ENCODE results near the gene CIB1.
"Not testable (repeated sequence)": the region's sequence is repeated elsewhere in the genome, so short reads cannot be mapped to it uniquely, and the experiment has no call there.

Gene CIB1

GRCh38 chr15:90266061-90266431 is 32.3 kb upstream of the CIB1 start:
- DNase-seq (ENCODE audit: extremely low read depth, low read depth): no peak
- TF ChIP-seq CTCF (IDR thresholded peaks at IDR 0.05; ENCODE audit: low read depth, low read length): no peak

DNA sequence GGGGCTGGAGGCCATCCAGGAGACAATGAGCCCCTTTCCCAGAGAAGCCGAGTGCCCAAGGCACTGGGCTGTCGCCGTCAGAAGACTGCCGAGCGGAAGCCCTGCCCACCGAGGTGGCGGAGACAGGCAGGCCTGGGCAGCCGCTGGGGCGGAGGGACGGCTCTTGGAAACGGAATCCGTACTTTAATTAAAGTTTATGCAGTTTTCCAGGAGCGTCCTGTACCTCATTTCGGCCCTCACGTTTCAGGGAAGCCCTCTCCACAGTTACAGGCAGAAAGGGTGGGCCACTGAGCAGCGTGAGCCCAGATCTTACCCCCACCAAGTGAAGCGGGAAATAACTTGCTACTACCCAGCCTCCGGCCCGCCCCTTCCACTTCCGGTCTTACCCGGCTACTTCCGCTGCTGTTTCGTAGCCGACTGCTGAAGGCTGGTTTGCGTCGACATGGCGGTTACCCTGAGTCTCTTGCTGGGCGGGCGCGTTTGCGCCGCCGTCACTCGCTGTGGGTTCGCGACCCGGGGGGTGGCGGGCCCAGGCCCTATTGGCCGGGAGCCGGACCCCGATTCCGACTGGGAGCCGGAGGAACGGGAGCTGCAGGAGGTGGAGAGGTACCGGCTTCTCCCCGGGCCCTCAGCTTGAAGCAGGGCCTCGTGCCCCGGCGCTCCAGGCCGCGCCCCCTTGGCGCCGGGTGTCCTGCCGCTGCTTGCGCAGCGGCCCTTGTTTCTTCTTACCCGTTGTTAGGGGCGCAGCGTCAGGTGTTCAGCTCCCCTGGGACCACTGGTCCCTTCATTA is 31.7 kb upstream of the CIB1 start, which contains the start of gene NGRN:
Gene NGRN, plus strand, starts transcription at position 402 of the 790 bp plus-strand sequence. Its CDS starts 41 bp downstream, at position 443.
- TF ChIP-seq CTCF (IDR thresholded peaks at IDR 0.05; ENCODE audit: low read depth, low read length): no peak
- peak; percentile 55 for DNase-seq (ENCODE audit: extremely low read depth, low read depth)

- DNase-seq (ENCODE audit: extremely low read depth, low read depth): no peak
- no peak for TF ChIP-seq CTCF (IDR thresholded peaks at IDR 0.05; ENCODE audit: low read depth, low read length)
Observed at GRCh38 chr15:90264671-90265070, 30.9 kb upstream of the CIB1 start.

DNA sequence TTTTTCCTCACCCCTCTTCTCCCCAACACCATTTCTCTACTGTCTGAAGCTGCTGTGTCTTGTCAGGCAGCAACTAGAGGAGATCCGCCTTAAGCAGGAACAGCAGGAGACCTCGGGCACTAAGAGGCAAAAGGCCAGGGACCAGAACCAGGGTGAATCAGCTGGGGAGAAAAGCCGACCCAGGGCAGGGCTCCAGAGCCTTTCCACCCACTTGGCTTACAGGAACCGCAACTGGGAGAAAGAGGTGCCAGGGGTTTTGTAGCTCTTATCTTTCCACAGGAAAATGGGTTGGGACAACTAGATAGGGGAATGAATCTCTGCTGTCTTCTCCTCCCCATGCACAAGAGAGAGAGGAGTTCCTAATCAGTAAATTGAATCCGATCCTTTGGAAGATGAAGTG is 28.7 kb upstream of the CIB1 start:
- TF ChIP-seq CTCF (IDR thresholded peaks at IDR 0.05; ENCODE audit: low read depth, low read length): no peak

DNA sequence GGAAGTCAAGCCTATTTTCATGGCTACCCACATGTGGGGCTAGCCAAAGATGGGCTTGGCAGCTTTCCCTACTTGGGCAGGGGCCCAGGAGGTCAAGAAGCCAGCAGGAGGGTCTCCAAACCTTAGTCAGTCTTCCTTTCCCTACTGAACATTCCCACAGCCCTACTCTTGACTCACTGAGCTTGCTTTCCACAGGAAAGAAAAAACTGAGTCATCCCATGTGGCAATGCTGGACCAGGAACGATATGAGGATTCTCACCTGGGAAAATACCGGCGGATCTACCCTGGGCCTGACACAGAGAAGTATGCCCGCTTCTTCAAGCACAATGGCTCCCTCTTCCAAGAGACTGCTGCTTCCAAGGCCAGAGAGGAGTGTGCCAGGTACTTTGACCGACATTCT is 28.1 kb upstream of the CIB1 start:
- no peak for TF ChIP-seq CTCF (IDR thresholded peaks at IDR 0.05; ENCODE audit: low read depth, low read length)
- no peak for DNase-seq (ENCODE audit: extremely low read depth, low read depth)

More for the DNA sequence above, 28.7 kb upstream of the CIB1 start:
- no peak for DNase-seq (ENCODE audit: extremely low read depth, low read depth)

DNA sequence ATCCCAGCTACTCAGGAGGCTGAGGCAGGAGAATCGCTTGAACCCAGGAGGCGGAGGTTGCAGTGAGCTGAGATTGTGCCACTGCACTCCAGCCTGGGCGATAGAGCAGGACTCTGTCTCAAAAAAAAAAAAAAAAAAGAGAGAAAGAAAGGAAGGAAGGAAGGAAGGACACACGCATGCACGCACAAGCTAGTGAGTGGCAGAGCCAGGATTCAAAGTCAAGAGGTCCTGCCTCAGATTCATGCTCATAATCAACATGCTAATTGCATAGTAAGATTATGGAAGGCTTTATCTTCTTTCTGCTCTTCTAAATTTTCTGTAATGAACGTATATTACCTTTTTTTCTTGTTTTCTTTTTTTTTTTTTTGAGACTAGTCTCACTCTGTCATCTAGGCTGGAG is 27.0 kb upstream of the CIB1 start:
- DNase-seq (ENCODE audit: extremely low read depth, low read depth): not testable (repeated sequence)

DNA sequence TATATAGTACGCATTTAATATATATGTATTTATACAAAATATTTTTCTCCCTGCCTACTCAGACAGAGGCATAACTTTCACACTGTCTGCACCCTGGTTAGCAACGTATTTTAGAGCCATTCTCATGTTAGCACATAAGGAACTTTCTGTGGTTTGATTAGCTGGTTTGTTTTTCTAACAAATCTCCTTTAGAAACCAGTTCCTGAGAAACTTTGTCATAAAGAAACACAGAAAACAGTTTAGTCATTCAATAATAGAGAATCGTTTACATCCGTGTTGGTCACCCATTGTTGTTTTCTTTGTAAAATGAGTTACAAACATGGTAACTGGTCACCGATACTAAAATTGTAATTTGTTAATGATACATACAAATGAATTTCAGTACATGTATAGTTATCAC is 25.8 kb upstream of the CIB1 start:
- no peak for TF ChIP-seq CTCF (IDR thresholded peaks at IDR 0.05; ENCODE audit: low read depth, low read length)
- no peak for DNase-seq (ENCODE audit: extremely low read depth, low read depth)

DNA sequence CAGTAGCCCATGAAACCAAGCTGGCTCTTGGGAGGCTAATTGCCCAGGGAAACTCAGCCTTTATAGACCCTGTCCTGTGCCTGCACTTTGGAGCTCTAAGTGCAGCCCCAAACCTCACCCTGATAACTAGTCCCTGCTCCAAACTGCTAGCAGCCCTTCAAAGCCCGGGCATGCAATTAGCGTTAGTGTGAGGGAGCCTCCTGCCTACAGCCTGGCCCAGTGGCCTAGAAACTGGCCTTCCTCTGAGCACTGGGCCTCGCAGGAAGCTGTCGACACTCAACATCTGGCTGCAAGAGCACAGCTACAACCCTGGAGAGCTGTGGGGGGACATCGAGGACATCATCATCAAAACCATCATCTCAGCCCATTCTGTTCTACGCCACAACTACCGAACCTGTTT is 24.0 kb upstream of the CIB1 start:
- DNase-seq (ENCODE audit: extremely low read depth, low read depth): no peak
- TF ChIP-seq CTCF (IDR thresholded peaks at IDR 0.05; ENCODE audit: low read depth, low read length): no peak

Measured in AG09319 (cell line).